ENCODE results near the gene LSAMP. TPM values are rescaled to one million over a fixed set of nuclear protein-coding genes. Genes with fewer than 3 reads are reported as not detected.

LSAMP gene
- total RNA-seq, 1 experiment from 2014 or later: not detected

GRCh38 chr3:116354382-116354781 is 90.9 kb downstream of the LSAMP start:
- Histone ChIP-seq H2AFZ (no peak overlapping the region), H4K20me1 (ENCODE audit: insufficient read depth) (no peaks in the 10 kb centered on the region), H3K4me3 (no peak overlapping the region), H3K27me3 (ENCODE audit: insufficient read depth, low read depth) (no peaks in the 10 kb centered on the region), H3K36me3 (ENCODE audit: low read depth) (no peaks in the 10 kb centered on the region), H3K4me2 (no peak overlapping the region), H3K79me2 (ENCODE audit: low read depth) (no peaks in the 10 kb centered on the region), H3K4me1 (replicated peaks; ENCODE audit: insufficient read depth) (no peaks in the 10 kb centered on the region), H3K9me3 (ENCODE audit: insufficient read depth, low read depth) (no peaks in the 10 kb centered on the region), H3K9me2 (ENCODE audit: insufficient read depth) (no peaks in the 10 kb centered on the region), H3F3A (ENCODE audit: insufficient read depth, low read depth) (no peaks in the 10 kb centered on the region), H3K27ac (no peak overlapping the region)
- TF ChIP-seq, protein P1, sequence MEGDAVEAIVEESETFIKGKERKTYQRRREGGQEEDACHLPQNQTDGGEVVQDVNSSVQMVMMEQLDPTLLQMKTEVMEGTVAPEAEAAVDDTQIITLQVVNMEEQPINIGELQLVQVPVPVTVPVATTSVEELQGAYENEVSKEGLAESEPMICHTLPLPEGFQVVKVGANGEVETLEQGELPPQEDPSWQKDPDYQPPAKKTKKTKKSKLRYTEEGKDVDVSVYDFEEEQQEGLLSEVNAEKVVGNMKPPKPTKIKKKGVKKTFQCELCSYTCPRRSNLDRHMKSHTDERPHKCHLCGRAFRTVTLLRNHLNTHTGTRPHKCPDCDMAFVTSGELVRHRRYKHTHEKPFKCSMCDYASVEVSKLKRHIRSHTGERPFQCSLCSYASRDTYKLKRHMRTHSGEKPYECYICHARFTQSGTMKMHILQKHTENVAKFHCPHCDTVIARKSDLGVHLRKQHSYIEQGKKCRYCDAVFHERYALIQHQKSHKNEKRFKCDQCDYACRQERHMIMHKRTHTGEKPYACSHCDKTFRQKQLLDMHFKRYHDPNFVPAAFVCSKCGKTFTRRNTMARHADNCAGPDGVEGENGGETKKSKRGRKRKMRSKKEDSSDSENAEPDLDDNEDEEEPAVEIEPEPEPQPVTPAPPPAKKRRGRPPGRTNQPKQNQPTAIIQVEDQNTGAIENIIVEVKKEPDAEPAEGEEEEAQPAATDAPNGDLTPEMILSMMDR (conservative IDR thresholded peaks at IDR 0.05): no peak
- TF ChIP-seq EZH2 (IDR thresholded peaks at IDR 0.05; ENCODE audit: low read depth): no peak
- BruUV-seq (replicated peaks): no TSS peak
- POLR2A ChIA-PET (ENCODE audit: unreplicated experiment): no interaction called here
- DNase-seq: no peak
- intact Hi-C loops (cut with micrococcal nuclease; ENCODE audit: unreplicated experiment): no loop called here
- CTCF ChIA-PET: no interaction called here

DNA sequence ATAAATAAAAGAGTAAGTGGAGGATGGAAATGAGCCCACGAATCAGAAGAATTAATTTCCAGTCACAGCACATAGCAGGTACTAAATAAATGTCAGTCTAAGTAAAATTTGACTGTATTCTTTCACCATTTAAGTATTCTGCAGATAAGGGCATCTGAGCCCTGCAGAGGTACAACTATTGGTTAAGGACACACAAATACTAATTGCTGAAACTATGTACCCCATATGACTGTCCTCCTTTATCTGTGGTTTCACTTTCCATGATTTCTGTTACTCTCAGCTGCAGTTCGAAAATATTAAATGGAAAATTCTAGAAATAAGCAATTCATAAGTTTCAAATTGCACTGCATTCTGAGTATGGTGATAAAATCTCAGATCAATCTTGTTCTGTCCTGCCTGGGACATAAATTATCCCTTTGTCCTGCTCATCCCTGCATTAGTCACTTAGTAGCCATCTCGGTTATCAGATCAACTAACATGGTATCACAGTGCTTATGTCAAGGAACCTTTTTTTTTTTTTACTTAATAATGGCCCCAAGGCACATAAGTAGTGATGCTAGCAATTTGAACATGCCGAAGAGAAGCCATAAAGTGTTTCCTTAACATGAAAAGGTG is 95.1 kb downstream of the LSAMP start:
- TF ChIP-seq, protein P1 (conservative IDR thresholded peaks at IDR 0.05): no peak
- H2AFZ ChIP-seq: no peak overlapping the region
- H3K27me3 ChIP-seq (ENCODE audit: insufficient read depth, low read depth): no peaks in the 10 kb centered on the region
- H3F3A ChIP-seq (ENCODE audit: insufficient read depth, low read depth): no peaks in the 10 kb centered on the region
- no peak overlapping the region for H3K27ac ChIP-seq
- ChIA-PET CTCF (no interaction called here), POLR2A (ENCODE audit: unreplicated experiment) (interaction anchor here (0.5 kb wide), 1 partner anchor 328 kb away, joined by 11 read pairs; no protein-coding TSS in a partner anchor)
- intact Hi-C loops (cut with micrococcal nuclease; ENCODE audit: unreplicated experiment): no loop called here
- no TSS peak for BruUV-seq (replicated peaks)
- no peak for DNase-seq
- no peaks in the 10 kb centered on the region for H4K20me1 ChIP-seq (ENCODE audit: insufficient read depth)
- H3K79me2 ChIP-seq (ENCODE audit: low read depth): no peaks in the 10 kb centered on the region
- H3K9me3 ChIP-seq (ENCODE audit: insufficient read depth, low read depth): no peaks in the 10 kb centered on the region
- no peaks in the 10 kb centered on the region for H3K36me3 ChIP-seq (ENCODE audit: low read depth)
- H3K4me1 ChIP-seq (replicated peaks; ENCODE audit: insufficient read depth): no peaks in the 10 kb centered on the region
- H3K9me2 ChIP-seq (ENCODE audit: insufficient read depth): no peaks in the 10 kb centered on the region
- no peak overlapping the region for H3K4me3 ChIP-seq
- no peak overlapping the region for H3K4me2 ChIP-seq

- H3K4me3 ChIP-seq: no peak overlapping the region
- no peaks in the 10 kb centered on the region for H3K9me3 ChIP-seq (ENCODE audit: insufficient read depth, low read depth)
- no TSS peak for BruUV-seq (replicated peaks)
- H3K9me2 ChIP-seq (ENCODE audit: insufficient read depth): no peaks in the 10 kb centered on the region
- TF ChIP-seq, protein P1 (conservative IDR thresholded peaks at IDR 0.05): no peak
- TF ChIP-seq EZH2 (IDR thresholded peaks at IDR 0.05; ENCODE audit: low read depth): no peak
- no peaks in the 10 kb centered on the region for H3K4me1 ChIP-seq (replicated peaks; ENCODE audit: insufficient read depth)
- CTCF ChIA-PET: no interaction called here
- H3K27me3 ChIP-seq (ENCODE audit: insufficient read depth, low read depth): no peaks in the 10 kb centered on the region
- H2AFZ ChIP-seq: no peak overlapping the region
- POLR2A ChIA-PET (ENCODE audit: unreplicated experiment): no interaction called here
- intact Hi-C loops (cut with micrococcal nuclease; ENCODE audit: unreplicated experiment): no loop called here
- no peaks in the 10 kb centered on the region for H3F3A ChIP-seq (ENCODE audit: insufficient read depth, low read depth)
- H3K79me2 ChIP-seq (ENCODE audit: low read depth): no peaks in the 10 kb centered on the region
- H3K4me2 ChIP-seq: no peak overlapping the region
- H4K20me1 ChIP-seq (ENCODE audit: insufficient read depth): no peaks in the 10 kb centered on the region
- no peak for DNase-seq
- H3K36me3 ChIP-seq (ENCODE audit: low read depth): no peaks in the 10 kb centered on the region
- no peak overlapping the region for H3K27ac ChIP-seq
These were observed 97.1 kb downstream of the LSAMP start for GRCh38 chr3:116348216-116348615.

Measured in PC-9 (cell line).